Stimulated activated CD4-positive, alpha-beta T cell treated with anti-CD3 and anti-CD28 coated beads, TNF-alpha, amount 100 ng/mL, for 24 hours (primary cell): ENCODE measurements around the gene AP3D1.
A peak's percentile ranks its signal among the peaks of the same experiment; 100 is the strongest.
"Not testable (repeated sequence)": the region's sequence is repeated elsewhere in the genome, so short reads cannot be mapped to it uniquely, and the experiment has no call there.

ENCODE experiments used
- DNase-seq, 3 experiments: peaks; one replicate each; pipeline ENCODE4 v3.0.0-alpha.2; 2020; ENCODE audit warnings: low read depth in 3 of 3

Gene AP3D1

DNA sequence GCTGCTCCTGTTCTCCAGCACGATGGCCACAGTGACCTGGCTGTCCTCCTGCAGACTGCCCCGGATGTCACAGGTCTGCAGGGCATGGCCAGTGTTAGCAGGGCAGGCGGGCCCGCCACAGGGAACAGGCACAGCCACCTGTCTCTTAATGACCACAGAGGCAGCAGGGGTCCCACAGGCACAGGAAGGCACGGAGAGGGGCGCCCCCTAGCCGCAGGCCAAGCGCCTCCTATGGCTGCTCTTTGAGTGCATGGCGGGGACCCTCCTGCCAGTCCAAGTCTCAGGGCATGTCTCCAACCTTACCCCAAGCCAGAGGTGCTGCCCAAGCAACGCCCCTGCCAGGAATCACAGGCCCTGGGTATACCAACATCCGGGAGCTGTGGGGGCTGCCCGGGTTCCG, 40.5 kb downstream of the AP3D1 start:
- DNase-seq = no peak

DNA sequence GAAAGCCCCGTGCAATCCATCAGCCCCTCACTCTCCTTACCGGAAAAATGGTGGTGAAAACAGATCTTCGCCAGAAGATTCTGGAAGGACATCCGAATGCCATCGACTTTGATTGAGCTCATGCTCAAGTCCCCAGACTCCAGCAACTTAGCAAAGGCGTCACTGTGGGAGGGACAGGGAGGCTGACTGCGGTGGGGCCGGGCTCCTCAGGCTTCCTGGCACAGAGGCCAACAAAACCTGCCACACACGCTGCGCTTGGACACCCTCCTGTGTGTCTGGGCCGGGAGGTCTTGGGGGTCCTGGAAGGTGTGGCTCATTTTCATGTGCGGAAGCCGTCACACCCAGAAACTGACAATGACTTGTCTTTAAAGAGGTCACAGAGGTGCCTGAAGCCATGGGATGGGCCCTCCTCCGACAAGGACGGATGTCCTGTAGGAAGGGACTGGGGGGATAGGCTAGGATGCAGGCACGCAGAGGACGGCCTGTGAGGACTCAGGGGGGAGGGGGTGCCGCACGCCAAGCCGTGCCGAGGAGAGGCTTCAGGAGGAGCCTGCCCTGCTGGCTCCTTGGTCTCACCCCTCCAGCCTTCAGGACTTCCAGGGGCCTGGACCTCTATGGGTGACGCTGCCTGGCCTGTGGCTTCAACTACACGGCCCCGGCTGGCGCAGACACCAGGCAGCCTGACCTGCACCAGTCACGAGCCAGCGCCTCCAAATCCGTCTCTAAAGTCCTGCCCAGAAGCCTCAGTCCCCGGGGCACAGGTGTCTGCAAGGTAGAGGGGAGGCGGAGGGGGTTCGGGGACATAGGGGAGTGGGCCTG, 42.1 kb downstream of the AP3D1 start:
- DNase-seq = no peak

DNA sequence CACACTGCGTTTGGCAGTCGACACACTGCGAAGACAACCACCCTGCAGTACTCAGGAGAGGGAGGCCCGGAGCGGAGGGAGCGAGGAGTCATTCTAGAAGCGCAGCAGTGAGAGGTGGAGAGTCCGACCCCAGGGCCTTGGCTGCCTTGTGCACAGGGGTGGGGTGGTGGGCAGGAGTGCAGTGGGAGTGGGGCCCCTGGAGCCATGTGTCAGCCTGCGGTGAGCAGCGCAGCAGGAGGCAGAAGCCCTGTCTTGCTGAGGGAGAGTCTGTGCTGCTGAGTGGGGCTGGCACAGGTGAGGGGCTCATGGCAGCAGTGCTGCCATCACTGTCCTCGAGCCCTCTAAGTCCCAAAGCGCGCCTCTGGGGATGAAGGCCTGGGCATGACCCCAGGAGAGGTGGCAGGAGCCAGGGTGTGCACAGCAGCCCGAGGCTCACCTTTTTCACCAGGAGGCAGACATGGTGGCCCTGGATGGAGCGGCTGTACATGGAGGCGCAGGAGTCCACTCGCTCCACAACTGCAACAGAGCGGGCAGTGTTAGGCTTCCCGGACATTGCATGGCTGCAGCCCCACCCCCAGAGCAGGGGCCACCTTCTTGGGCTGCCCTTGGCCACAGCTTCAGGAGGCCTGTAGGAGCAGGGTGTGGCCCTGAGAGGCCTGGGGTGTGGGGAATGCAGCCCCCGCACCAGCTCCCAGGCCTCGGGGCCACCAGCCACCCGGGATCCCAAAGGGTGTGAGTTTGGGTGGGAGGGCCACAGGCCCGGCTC, 42.9 kb downstream of the AP3D1 start:
- no peak for DNase-seq

DNA sequence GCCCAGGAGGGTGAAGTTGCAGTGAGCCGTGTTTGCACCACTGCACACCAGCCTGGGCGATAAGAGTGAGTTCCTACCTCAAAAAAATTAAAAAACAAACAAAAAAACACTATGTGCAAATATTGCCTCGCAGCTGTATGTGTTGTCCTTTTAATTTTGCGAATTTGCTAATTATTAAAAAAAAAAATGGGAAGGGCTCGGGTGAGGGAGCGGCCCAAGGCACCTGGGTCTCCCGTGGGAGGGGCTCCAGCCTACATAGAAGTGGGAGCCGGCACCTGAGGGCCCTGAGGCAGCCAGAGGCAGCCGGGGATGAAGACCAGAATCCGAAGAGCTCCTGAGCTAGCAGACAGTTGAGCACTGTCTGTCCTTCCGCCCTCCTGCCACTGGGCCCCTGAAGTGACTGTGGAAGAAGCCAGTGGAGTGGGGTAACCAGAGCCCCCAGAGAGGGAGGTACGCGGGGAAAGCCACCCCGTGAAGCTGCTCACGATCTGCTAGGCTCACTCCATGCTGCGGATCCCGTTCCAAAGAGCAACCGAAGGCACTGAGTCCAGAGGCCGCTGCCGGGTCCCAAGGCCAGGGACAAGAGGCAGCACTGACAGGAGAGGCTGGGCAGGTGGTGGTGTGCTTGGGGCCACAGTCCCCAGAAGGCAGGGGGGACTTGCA, 48.2 kb downstream of the AP3D1 start:
- no peak for DNase-seq

DNA sequence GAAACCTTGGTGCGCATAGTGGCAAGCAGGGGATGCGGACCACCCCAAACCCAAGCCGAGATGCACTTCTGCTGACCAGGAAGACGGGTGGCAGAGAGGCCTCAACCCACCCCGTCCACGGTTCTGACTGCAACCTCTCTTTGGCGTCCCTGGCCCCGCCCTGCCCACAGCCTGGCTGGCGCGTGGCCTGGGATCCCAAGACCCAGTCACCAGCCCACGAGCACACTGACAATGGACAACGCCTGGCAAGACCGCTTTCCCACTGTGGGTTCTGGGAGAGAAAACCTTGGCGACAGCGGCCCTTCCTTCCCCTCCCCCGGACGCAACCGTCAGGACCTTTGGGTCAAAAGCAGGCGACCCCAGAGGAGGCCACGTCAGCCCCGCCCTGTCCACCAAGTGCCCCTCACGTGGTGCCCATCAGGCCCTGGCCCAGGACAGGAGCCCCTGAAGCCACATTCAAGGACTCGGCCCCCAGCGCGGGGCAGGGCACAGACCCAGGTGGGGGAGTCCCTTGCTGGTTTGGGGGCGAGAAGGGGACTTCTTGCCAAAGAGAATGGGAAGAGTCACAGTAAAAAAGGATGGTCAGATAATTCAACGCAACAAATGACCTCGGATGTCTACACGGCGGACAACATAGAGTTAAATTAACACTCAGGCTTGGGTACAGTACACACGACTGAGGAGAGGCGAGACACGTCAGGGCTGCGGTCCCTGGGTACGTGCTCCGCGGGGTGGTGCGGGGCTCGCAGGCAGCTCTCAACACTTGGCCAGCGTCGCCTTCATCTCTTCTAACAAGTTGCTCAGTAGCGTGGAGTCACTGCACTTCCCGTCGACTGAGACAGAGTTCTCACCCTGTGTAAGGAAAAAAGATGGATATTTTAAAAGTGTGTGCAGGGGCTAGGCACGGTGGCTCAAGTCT, 49.7 kb downstream of the AP3D1 start:
- no peak for DNase-seq

DNA sequence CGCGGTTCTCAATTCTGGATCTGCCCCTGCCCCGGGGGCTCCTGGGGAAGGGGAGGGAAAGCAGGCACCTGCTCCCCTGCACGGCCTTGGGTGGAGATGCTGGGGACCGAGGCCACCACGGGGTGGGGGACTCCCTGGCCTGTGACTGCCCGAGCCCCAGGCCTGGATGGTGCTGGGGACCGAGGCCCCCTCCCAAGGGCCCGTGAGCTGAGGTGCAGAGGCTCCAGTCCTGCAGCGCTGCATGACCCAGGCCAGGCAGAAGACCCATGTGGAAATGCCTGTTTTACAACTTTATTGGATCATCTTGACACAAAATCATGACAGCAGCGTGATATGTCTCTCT, 50.7 kb downstream of the AP3D1 start:
- DNase-seq = no peak

DNA sequence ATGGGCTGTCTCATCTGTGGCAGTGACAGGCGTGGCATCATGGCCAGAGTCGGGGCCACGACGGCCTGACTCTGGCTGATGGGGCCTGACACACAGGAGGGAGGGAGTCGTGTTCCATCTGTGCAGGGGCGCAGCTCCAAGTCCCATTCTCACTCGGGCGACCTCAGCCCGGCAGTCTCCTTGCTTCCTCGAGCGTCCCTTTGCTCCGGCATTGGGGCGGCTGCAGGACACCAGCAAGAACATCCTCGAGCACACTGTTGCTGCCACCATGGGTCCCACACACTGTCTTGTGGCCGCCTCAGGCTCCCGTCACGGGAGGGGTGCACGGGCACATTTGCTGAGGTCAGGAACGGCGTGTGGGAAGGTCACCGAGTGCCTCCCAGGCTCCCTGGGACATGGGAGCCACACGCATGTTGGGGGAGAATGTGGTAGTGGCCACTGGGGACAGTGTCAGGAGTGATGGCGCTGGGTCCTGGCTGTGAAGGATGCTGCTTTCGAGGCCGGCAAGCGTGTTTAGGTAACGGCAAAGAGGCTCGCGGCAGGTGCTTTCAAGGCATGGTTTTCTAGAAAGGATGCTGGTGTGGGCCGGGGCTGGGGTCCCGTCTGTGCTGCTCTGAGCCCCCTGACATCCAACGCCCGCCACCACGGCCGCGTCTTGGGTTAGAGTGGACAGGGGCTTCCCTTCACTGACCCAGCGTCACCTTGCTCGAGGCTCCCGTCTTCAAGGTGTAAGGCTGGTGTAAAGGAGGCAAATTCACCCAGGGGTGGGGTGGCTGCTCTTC, 51.2 kb downstream of the AP3D1 start:
- no peak for DNase-seq

DNA sequence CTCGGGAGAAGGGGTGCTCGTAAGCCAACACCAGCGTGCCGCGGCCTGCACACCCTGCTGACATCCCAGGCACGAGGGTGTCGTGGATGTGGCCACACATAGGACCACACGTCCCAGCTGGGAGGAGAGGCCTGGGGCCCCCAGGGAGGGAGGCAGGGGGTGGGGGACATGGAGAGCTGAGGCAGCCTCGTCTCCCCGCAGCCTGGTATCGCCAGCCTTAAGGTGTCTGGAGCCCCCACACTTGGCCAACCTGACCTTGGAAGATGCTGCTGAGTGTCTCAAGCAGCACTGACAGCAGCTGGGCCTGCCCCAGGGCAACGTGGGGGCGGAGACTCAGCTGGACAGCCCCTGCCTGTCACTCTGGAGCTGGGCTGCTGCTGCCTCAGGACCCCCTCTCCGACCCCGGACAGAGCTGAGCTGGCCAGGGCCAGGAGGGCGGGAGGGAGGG, 52.3 kb downstream of the AP3D1 start:
- DNase-seq = no peak

DNA sequence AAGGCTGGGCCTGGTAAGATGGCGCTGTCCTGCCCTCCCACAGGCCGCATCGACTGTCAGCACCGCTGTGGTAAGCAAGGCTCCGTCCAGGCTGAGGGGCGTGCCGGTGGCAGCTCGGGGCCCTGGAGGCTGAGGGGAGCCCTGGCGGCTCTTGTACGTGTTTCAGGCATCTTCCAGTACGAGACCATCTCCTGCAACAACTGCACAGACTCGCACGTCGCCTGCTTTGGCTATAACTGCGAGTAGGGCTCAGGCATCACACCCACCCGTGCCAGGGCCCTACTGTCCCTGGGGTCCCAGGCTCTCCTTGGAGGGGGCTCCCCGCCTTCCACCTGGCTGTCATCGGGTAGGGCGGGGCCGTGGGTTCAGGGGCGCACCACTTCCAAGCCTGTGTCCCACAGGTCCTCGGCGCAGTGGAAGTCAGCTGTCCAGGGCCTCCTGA, 53.5 kb downstream of the AP3D1 start:
- no peak for DNase-seq

DNA sequence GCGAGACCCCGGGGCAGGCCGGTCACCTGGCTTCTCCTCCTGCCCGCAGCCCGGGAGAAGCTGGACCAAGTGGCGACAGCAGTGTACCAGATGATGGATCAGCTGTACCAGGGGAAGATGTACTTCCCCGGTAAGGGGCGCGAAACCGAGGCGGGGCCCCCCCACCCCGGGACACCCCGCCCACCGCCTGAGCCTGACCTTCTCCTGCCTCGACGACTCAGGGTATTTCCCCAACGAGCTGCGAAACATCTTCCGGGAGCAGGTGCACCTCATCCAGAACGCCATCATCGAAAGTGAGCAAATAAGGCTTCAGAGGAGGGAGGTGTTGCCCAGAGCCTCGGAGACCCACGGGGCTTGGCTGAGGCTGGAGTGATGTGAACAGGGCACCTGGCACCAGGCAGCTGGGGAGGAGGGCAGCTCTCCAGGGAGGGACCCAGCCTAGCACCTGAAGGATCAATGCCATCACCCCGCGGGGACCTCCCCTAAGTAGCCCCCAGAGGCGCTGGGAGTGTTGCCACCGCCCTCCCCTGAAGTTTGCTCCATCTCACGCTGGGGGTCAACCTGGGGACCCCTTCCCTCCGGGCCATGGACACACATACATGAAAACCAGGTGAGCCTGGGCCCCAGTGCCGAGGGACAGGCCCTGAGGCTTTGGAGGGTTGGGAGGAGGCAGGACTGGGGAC, 54.0 kb downstream of the AP3D1 start:
- DNase-seq = peak in 1 of 3 experiments; percentile 68

DNA sequence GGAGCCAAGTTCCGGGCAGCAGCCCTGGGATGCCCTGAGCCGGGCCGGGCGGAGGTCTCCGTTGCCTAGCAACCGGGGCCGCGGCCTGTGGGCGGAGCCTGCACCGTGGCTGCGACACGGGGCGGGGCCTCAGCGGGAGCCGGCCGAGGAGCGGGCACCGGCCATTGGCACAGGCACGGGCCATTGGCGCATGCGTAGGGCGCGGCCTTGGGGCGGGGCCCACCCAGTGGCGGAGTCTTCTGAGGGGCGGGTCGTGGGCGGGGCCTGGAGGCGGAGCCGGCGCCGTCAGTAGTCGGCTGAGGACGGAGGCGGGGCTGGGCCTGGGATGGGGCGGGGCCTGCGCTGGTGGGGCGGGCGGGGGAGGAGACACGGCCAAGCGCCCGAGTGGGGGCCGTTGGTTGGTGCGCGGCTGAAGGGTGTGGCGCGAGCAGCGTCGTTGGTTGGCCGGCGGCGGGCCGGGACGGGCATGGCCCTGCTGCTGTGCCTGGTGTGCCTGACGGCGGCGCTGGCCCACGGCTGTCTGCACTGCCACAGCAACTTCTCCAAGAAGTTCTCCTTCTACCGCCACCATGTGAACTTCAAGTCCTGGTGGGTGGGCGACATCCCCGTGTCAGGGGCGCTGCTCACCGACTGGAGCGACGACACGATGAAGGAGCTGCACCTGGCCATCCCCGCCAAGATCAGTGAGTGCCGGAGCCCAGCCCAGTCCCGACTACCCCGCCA, 54.7 kb downstream of the AP3D1 start, which contains the start of gene IZUMO4:
Gene IZUMO4, plus strand, starts transcription at position 436 of the 723 bp plus-strand sequence. Its CDS starts 31 bp downstream, at position 467.
- peak; percentile 99 to 100 (median 100) for DNase-seq

DNA sequence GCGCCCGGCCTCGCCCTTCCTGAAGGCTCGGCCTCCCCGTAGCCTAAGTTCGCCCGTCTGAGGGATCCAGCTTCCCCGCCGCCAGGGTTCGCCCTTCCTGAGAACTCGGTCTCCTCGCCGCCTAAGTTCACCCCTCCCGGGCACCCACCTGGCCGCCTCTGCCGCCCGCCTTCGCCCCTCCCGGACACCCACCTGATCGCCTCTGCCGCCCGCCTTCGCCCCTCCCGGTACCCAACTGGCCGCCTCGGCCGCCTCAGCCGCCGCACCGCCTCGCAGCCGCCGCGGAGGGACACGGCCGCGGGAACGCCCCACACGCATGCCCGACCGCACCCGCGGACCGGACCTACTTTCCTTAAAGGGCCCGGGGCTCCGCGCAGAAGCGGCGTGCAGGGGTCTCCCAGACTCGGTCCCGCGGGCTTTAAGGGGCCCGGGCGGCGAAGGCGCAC, 55.3 kb downstream of the AP3D1 start, which contains the start of gene MOB3A:
Gene MOB3A, minus strand, starts transcription at position 293 of the 446 bp plus-strand sequence. CDS start 17,766 bp downstream, outside the sequence.
- DNase-seq = peak; percentile 68 to 84 (median 73)

DNA sequence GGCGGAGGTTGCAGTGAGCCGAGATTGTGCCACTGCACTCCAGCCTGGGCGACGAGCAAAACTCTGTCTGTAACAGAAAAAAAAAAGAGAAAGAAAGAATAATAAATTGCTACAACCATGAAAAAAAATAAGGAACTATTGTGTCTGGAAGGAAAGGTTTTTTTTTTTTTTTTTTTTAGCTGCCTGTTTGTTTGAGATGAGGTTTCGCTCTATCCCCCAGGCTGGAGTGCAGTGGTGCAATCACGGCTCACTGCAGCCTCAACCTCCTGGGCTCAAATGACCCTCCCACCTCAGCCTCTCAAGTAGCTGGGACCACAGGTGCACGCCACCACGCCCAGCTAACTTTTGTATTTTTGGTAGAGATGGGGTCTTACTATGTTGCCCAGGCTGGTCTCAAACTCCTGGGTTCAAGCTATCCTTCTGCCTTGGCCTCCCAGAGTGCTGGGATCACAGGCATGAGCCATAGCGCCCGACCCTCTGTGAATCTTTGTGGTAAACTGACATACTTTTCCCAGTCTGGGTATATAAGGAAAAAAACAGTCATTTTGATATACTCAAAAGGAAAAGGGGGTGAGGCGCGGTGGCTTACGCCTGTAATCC, 59.3 kb downstream of the AP3D1 start:
- DNase-seq = not testable (repeated sequence)

DNA sequence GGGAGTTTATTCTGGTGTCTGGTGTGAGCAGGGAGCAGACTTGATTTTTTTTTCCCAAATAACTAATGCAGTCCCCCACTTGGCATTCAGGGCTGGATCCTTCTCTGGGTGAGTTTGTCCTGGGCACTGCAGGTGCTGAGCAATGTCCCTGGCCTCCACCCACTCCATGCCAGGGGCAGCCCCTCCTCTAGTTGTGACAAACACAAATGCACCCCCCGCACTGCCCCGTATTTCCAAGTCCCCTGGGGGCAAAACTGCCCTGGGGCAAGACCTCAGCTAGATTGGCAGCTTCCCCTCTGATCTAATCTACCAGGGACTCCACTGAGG, 61.7 kb downstream of the AP3D1 start:
- DNase-seq = no peak

DNA sequence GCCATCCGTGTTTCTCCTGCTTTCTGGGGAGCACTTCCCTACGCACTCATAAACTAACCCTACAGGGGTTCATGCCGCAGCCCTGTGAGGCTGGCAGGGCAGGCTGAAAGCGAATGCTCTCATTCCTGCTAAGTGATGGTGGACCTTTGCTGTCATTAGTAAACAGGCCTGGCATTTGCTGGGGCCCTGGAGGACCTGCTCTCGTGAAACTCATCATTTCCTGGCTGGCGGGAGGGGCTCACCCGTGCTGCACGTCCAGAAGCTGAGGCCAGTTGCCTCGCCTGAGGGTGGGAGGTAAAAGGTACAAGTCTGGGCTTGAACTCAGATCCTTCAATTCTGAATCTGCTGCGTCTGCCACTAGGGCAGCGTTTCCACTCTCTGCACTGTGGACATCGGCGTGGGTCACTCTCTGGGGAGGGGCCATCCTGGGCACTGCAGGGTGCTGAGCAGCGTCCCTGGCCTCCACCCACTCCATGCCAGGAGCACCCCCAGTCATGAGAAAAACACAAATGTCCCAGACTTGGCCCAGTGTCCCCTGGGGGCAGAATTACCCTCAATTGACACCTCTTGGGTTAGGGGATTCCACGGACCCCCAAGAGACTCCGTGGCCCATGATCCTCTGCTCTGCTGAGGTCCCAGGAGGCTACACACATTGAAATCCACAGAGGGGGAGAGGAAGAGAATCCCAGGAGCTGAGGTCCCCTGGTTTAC, 62.2 kb downstream of the AP3D1 start:
- DNase-seq = no peak

DNA sequence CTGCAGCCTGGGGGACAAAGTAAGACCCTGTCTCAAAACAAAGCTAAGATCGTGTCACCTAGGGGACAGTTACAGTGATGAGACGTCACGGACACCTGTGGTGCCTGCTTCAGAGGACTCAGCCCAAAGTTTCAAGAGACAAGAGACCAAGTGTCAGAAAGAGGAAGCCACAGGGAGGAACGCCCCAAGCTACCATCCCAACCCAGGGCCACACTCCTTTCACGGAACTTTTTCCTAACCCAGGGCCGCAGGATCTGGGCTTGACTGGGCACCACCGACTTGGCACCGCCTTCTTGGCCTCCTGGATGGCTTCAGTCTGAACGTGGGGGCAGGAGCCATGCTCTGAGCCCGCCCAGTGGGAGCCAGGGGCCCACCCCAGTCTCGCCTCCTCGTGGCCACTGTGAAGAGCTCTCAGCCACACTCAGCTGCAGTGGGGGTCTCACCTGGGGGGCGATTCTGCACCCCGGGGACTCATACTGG, 63.7 kb downstream of the AP3D1 start:
- DNase-seq = no peak

DNA sequence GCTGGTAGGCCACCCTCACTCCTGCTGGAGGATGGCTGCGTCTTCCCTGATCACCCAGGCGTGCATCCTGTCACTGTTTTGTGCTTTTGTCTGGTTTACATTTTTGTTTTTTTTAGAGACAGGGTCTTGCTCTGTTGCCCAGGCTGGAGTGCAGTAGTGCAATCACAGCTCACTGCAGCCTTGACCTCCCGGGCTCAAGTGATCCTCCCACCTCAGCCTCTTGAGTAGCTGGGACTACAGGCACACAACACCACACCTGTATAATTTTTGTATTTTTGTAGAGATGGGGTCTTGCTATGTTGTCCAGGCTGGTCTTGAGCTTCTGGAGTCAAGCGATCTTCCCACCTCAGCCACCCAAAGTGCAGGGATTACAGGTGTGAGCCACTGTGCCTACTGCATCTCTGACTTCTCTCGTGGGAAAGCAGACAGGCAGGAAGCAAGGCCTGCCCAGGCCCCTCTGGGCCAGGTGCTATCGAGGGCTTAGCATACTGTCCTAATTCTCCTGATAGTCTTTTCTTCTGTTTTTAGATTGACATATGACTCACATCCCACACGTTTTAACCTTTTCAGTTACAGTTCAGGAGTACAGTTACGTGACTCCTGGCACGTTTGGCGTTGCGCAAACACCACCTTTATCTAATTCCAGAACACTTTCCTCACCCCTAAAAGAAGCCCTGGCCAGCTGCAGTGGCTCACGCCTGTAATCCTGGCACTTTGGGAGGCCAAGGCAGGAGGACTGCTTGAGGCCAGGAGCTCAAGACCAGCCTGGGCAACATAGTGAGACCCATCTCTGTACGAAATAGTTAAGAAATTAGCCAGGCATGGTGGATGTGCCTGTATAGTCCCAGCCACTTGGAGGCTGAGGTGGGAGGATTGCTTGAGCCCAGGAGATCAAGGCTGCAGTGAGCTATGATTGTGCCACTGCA, 64.4 kb downstream of the AP3D1 start:
- peak in 1 of 3 experiments; percentile 74 for DNase-seq
